ENCODE measurements around the gene CARF.
"Not testable (repeated sequence)": the region's sequence is repeated elsewhere in the genome, so short reads cannot be mapped to it uniquely, and the experiment has no call there.

Gene CARF

GRCh38 chr2:202911512-202912341, at the start of gene CARF, which contains the start of gene WDR12:
TSS of gene CARF (plus strand) at chr2:202912275. CDS start at chr2:202941903, 29,628 bp downstream.
TSS of gene WDR12 (minus strand) at chr2:202911673. CDS start at chr2:202911476, 197 bp downstream.
- peak; percentile 89 for DNase-seq (ENCODE audit: low spot score)

DNA sequence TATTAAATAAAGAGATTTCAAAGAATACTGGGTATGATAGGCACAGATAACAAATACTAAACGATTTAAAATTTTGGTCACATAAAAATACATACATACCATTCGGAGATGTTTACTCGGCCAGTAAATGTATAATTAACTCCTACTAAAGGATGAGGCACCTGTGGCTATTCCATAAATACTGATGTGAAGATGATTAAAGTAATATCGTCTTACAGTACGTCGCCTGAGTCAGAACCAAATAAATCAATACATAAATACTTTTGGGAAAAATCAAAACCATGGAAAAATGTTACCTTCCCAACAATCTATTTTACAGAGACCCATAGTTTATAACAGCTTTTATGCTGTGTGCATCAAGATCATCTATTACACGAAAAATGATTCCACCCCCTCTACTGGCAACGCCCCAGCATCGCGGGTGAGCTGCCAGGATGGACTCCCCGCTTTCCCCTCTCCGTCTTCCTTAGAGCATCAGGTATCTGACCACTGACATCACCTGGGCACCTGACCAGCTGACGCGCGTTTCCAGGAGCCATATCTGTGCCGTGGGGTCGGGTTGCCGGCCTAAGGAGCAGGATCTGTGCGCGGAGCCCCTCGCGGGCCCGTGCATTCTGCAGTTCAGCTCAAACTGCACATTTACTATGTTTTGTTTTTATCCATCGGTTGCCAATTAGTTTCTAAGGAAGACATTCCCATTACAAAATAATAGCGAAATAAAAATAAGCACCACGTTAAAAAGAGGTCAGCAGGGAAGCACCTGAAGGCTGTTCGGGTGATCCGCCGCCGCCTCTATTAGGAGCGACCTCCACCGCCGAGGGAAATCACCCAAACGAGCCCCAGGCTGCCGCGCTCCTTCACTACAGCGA, 41.4 kb upstream of the CARF start:
- peak; percentile 42 for DNase-seq (ENCODE audit: low spot score)

DNA sequence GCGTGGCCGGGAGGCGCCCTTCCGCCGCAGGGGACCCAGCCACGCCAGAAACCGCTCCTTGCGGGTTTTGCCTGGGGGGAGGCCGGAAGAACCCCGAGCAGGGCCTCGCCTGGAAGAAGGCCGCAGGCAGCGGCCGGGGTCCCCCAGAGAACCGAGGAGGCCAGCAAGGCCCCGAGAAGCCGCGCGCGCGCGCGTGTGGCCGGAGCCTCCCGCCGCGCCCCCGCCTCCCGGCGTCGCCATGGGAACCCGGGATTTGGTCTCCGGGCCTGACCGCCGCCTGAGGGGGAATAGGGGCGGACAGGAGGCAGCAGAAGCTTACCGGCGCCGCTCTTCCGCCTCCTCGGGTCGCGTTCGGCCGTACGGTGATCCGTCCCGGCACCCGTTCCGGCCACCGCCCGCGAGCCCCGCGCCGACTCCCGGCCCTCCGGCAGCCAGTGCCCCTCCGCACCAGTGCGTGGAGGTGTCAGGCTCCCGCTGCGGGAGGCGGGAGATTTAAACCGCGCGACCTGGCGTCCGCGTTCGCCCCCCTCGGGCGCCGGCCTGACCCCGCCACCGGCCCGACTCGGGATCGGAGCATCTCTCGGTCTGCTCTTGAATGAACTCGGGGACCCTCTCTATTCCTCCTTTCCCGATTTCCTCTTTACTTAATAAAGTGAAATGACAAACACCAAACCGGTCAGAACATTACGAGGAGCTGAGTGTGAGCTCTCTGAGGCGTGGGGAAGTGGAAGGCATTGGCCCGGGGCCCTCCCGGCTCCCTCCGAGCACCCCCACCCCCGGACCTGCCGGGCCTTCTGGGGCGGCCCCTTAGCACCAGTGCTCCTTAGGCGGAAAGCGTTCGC, 40.6 kb upstream of the CARF start, which contains the start of gene ICA1L:
Gene ICA1L (minus strand): TSS at position 467 of the 842 bp plus-strand sequence. CDS start 42,757 bp downstream, outside the sequence.
- peak; percentile 40 for DNase-seq (ENCODE audit: low spot score)

GRCh38 chr2:202877699-202878098, 34.4 kb upstream of the CARF start:
- DNase-seq (ENCODE audit: low spot score), result no peak

DNA sequence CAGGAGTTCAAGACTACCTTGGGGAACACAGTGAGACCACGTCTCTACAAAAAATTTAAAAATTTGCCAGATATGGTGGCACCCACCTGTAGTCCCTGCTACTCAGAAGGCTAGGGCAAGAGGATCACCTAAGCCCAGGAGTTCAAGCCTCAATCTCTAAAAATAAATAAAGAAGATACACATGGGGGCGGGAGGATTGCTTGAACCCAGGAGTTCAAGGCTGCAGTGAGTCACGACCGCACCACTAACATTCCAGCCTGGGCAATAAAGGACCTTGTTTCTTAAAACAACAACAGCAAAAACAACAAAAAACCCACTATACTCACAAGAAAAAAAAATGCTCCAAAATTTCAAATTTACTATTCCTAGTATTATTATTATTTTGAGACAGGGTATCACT, 30.5 kb upstream of the CARF start:
- DNase-seq (ENCODE audit: low spot score), result no peak

DNA sequence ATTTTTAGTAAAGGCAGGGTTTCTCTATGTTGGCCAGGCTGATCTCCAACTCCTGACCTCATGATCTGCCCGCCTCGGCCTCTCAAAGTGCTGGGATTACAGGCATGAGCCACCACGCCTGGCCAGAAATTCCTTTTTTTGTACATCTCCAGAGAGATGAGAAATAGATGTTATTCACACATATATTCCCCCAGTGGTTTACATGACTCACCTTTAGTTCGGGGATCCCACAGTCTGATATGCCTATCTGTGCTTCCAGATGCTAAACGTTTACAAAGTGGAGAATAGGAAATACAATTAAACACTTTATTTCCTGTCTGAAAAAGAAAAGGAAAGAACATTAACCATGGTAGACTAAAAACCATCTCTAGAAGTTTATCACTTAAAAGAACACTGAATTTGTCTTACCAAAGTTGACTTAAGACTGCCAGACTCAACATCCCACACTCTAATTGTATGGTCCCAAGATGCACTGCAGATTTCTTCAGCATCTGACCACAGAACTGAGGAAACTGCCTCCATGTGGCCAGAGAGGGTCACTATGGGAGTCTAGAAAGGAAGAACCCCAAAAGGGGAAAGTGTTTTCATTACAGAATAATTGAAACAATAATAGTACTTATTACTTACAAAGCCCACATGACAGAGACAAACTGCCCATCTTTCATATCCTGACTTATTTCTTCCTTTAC, 27.9 kb upstream of the CARF start:
- DNase-seq (ENCODE audit: low spot score), result no peak

DNA sequence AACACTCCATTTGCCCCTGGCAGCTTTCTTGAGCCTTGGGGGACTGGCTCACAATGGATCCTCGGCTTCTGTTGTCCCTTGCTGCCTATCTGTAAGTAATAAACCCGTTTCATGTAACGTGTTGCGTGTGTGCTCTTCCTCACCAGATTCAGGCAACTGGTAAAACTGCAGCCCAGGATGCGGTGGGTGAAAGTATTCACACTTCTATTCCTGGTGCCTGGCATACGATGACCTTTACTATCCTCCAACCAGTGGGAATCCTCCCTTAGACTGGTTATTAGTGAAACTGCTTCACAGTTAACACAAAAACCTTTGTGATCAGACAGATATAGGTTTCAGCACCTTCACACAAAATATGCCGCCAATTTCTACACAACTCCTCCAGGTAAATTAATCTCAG, 26.9 kb upstream of the CARF start:
- DNase-seq (ENCODE audit: low spot score), result no peak

DNA sequence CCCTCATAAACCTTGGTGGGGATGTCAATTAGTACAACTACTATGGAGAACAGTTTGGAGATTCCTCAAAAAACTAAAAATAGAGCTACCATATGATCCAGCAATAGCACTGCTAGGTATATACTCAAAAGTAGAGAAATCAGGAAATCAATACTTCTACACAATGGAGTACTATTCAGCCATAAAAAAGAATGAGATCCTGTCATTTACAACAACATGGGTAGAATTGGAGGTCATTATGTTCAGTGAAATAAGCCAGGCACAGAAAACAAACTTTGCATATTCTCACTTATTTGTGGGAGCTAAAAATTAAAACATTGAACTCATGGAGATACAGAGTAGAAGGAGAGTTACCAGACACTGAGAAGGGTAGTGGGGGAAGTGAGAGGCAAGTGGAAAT, 6.6 kb upstream of the CARF start:
- not testable (repeated sequence) for DNase-seq (ENCODE audit: low spot score)

GRCh38 chr2:202908186-202908585, 3.9 kb upstream of the CARF start:
- DNase-seq (ENCODE audit: low spot score), result no peak

GRCh38 chr2:202909394-202910192, 2.5 kb upstream of the CARF start:
- no peak for DNase-seq (ENCODE audit: low spot score)

DNA sequence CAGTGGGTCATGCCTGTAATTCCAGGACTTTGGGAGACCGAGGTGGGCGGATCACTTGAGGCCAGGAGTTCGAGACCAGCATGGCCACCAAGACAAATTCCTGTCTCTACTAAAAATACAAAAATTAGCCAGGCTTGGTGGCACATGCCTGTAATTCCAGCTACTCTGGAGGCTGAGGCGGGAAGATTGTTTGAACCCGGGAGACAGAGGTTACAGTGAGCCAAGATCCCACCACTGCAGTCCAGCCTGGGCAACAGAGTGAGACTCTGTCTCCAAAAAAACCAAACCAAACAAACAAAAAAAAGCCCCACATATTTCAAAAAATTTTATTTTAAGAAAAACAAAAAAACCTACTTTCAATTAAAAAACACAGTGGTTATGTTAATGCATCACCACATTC, 1.8 kb upstream of the CARF start:
- DNase-seq (ENCODE audit: low spot score), result not testable (repeated sequence)

DNA sequence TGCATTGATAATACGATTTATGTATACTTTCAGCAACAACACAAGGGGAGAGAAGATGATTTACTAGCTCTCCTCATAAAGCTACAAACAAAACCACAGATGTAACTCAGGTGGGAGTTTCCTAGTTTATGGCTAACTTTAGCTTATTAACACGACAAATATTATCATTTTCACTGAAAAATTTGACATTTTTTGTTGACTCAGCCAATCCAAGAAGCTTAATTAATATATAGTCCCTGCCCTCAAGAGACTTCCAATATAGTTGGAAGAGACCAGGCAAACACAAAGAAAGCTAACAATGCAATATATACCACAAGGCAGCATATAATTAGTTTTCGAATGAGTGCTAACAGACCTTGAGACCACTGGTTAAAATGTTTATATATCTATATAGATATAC, 1.4 kb upstream of the CARF start:
- peak; percentile 3 for DNase-seq (ENCODE audit: low spot score)

- peak; percentile 1 for DNase-seq (ENCODE audit: low spot score)
Observed at GRCh38 chr2:202911203-202911511, 918 bp upstream of the CARF start.

GRCh38 chr2:202912342-202913201, 497 bp downstream of the CARF start:
- not testable (repeated sequence) for DNase-seq (ENCODE audit: low spot score)

DNA sequence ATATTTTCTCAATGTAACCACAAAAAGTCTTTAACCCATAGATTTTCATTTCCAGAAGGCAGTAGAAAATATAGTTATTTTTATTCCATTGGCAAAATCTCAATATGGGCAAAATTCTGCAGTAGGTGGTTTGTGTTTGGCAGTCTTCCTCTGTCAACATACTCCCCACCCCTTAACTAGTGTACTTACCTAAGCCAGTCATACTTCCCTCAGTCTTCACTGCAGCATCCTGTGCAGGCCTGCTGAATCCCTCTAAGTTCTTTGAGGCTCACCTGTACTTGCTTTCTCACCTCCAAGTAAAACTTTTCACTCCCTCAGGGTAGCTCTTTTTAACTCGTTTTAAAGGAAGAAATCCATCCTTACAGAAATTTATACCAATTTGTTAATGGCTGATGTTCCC, 6.8 kb downstream of the CARF start:
- DNase-seq (ENCODE audit: low spot score), result no peak

DNA sequence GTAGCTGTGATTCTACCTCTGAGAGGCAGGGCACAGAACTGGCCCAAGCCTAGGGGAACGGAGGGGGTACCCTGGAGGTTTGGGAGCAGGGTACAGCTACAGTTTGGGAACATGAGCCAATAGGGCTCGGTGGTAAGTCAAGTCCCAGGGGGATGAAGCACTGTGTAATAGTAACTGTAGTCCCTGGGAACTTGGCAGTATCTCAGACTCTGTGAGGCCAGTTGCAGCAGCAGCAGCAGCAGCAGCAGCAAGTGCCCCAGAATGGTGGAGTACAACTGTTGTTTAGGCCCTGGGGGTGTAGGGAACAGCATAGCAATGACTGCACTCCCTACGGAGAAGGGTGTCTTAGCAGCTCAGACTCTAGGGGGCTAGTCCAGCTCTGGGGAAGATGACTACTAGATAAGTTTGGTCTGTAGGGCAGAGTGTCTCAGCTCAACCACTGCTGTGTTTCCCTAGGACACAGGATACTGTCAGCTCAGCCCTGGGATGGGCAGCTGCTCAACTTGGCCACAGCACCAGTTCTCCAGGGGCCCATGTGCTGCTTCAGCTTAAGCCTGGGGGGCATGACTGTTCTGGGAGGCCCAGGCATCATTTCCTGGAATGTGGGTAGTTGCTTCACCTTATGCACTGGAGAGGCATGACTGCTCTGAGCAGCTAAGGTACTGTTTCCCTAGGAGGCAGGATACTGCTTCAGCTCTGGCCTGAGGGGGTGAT, 20.5 kb downstream of the CARF start:
- no peak for DNase-seq (ENCODE audit: low spot score)

- no peak for DNase-seq (ENCODE audit: low spot score)
Observed at GRCh38 chr2:202933139-202933510, 21.1 kb downstream of the CARF start.

DNA sequence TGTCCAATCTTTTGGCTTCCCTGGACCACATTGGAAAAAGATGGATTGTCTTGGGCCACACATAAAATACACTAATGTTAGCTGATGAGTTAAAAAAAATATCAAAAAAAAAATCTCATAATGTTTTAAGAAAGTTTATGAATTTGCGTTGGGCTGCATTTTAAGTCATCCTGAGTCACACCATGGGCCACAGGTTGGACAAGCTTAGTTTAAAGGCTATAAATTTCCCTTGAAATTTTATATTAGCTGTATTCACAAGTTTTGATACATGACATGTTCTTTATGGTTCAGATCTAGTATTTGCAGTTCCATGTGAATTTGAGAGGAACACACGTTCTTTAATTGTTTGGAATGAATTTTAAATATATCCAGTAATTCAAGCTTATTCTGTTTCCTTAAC, 21.9 kb downstream of the CARF start:
- DNase-seq (ENCODE audit: low spot score), result no peak

GRCh38 chr2:202934456-202934855, 22.4 kb downstream of the CARF start:
- DNase-seq (ENCODE audit: low spot score), result no peak

Data from kidney capillary endothelial cell (primary cell).